A673 (cell line): ENCODE measurements around the gene MTMR3.

ENCODE experiments used
- EZH2 ChIP-seq: fragments of 200-600 bp; sonication (generic); IDR thresholded peaks from 2 replicates; pipeline ENCODE4 v1.6.1; 2017; ENCODE audit warnings: borderline replicate concordance, low read depth, mild to moderate bottlenecking, mixed read lengths, antibody characterized with exemption, low read length; ENCODE audit not compliant: poor library complexity, severe bottlenecking
- TF ChIP-seq, protein P1 (sequence below): fragments of 300-800, 200-600 bp; sonication (generic); conservative IDR thresholded peaks from 2 replicates; pipeline ENCODE4 v1.5.1; 2017; ENCODE audit warnings: low read depth, mild to moderate bottlenecking, antibody characterized with exemption, low read length, moderate library complexity, mixed read lengths

DNA sequence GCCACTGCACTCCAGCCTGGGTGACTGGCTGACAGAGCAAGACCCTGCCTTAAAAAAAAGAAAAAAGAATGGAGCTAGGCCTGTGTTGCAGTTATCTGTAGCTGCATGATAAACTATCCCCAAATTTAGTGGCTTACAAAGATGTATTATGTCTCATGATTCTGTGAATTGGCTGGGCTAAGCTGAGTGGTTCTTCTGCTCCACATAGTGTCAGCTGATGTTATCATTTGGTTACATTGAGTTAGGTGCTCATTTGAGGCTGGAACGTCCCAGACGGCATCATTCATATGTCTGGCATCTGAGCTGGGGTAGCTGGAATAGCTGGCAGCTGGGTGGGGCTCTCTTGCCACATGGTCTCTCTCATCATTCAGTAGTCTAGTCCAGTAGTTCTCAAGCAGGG, 36.7 kb upstream of the MTMR3 start:
- TF ChIP-seq, protein P1, sequence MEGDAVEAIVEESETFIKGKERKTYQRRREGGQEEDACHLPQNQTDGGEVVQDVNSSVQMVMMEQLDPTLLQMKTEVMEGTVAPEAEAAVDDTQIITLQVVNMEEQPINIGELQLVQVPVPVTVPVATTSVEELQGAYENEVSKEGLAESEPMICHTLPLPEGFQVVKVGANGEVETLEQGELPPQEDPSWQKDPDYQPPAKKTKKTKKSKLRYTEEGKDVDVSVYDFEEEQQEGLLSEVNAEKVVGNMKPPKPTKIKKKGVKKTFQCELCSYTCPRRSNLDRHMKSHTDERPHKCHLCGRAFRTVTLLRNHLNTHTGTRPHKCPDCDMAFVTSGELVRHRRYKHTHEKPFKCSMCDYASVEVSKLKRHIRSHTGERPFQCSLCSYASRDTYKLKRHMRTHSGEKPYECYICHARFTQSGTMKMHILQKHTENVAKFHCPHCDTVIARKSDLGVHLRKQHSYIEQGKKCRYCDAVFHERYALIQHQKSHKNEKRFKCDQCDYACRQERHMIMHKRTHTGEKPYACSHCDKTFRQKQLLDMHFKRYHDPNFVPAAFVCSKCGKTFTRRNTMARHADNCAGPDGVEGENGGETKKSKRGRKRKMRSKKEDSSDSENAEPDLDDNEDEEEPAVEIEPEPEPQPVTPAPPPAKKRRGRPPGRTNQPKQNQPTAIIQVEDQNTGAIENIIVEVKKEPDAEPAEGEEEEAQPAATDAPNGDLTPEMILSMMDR, result no peak
- no peak for TF ChIP-seq EZH2
